Adipocyte (in vitro differentiated cells): Measurements from ENCODE around the gene BTNL8.
"Not testable (repeated sequence)": the region's sequence is repeated elsewhere in the genome, so short reads cannot be mapped to it uniquely, and the experiment has no call there.

Experiments
- DNase-seq: peaks from one replicate; pipeline ENCODE4 v3.0.0-alpha.2; 2015; ENCODE audit warnings: low read depth
- H3K27me3 ChIP-seq: replicated peaks from 2 replicates; pipeline ENCODE4 v1.7.0; 2013; ENCODE audit warnings: mild to moderate bottlenecking, low read length, moderate library complexity; ENCODE audit not compliant: control insufficient read depth, insufficient read depth
- H3K36me3 ChIP-seq: 2 replicates; pipeline ENCODE4 v1.7.0; 2013; ENCODE audit warnings: low read length, mild to moderate bottlenecking, moderate library complexity; ENCODE audit not compliant: control insufficient read depth, insufficient read depth, severe bottlenecking
- H3K4me1 ChIP-seq: 2 replicates; pipeline ENCODE4 v1.7.0; 2013; ENCODE audit warnings: mild to moderate bottlenecking, low read length, moderate library complexity; ENCODE audit not compliant: control insufficient read depth, insufficient read depth
- H3K4me3 ChIP-seq: 2 replicates; pipeline ENCODE4 v1.7.0; 2013; ENCODE audit warnings: mild to moderate bottlenecking, low read length, moderate library complexity
- H3K9ac ChIP-seq: 2 replicates; pipeline ENCODE4 v1.7.0; 2013; ENCODE audit warnings: mild to moderate bottlenecking, low read length, moderate library complexity
- H3K9me3 ChIP-seq: 2 replicates; pipeline ENCODE4 v1.7.0; 2013; ENCODE audit warnings: mild to moderate bottlenecking, low read length, moderate library complexity; ENCODE audit not compliant: control insufficient read depth

BTNL8 gene

GRCh38 chr5:180889381-180889780, 9.6 kb upstream of the BTNL8 start:
- Histone ChIP-seq H3K27me3 (no peaks in the 10 kb centered on the region), H3K4me3 (no peak overlapping the region), H3K36me3 (no peaks in the 10 kb centered on the region), H3K9ac (no peak overlapping the region), H3K4me1 (no peaks in the 10 kb centered on the region), H3K9me3 (peaks cover 6% of the 10 kb centered on the region)
- no peak for DNase-seq

DNA sequence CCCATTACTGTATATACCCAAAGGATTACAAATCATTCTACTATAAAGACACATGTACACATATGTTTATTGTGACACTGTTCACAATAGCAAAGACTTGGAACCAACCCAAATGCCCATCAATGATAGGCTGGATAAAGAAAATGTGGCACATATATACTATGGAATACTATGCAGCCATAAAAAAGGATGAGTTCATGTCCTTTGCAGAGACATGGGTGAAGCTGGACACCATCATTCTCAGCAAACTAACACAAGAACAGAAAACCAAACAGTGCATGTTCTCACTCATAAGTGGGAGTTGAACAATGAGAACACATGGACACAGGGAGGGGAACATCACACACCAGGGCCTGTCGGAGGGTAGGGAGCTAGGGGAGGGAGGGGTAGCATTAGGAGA, 3.6 kb upstream of the BTNL8 start:
- H3K27me3 ChIP-seq = peaks cover 10% of the 10 kb centered on the region
- DNase-seq, H3K36me3 ChIP-seq, H3K9ac ChIP-seq, H3K9me3 ChIP-seq, H3K4me1 ChIP-seq, H3K4me3 ChIP-seq: not testable (repeated sequence)

DNA sequence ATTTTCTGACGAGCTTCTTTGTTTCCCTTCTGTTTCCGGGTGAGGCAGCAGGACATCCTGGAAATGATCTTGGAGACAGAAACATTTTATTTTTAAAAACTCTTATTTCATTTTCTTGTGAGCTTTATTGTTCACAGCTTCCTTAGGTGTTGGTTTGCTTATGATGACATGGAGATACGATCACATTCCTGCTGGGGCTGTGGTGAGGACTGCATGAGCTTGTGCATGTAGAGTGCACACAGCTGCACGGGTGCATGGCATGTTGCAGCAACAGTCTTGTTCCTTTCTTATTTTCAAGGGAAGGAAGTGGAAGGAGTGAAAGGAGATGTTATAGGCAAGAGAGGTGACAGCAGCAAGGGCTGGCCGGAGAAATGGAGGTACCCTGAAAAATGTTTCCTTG, 1.2 kb downstream of the BTNL8 start:
- Histone ChIP-seq H3K9ac (no peak overlapping the region), H3K36me3 (no peaks in the 10 kb centered on the region), H3K4me1 (no peaks in the 10 kb centered on the region), H3K4me3 (no peak overlapping the region), H3K9me3 (no peaks in the 10 kb centered on the region), H3K27me3 (peaks cover 11% of the 10 kb centered on the region)
- no peak for DNase-seq

- no peak for DNase-seq
- no peaks in the 10 kb centered on the region for H3K9me3 ChIP-seq
- H3K4me1 ChIP-seq = no peaks in the 10 kb centered on the region
- H3K27me3 ChIP-seq = peaks cover 11% of the 10 kb centered on the region
- H3K36me3 ChIP-seq = no peaks in the 10 kb centered on the region
- H3K9ac ChIP-seq = no peak overlapping the region
- H3K4me3 ChIP-seq = no peak overlapping the region
Measured at GRCh38 chr5:180901319-180902009, 2.5 kb downstream of the BTNL8 start.

DNA sequence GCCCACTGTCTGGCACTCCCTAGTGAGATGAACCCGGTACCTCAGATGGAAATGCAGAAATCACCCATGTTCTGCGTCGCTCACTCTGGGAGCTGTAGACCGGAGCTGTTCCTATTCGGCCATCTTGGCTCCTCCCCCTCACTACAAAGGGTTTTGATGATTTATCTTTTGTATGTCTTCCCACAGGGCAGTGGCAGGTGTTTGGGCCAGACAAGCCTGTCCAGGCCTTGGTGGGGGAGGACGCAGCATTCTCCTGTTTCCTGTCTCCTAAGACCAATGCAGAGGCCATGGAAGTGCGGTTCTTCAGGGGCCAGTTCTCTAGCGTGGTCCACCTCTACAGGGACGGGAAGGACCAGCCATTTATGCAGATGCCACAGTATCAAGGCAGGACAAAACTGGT, 9.4 kb downstream of the BTNL8 start:
- Histone ChIP-seq H3K4me3 (no peak overlapping the region), H3K36me3 (no peaks in the 10 kb centered on the region), H3K9ac (no peak overlapping the region), H3K9me3 (peaks cover 8% of the 10 kb centered on the region), H3K27me3 (no peaks in the 10 kb centered on the region), H3K4me1 (no peaks in the 10 kb centered on the region)
- DNase-seq = no peak

DNA sequence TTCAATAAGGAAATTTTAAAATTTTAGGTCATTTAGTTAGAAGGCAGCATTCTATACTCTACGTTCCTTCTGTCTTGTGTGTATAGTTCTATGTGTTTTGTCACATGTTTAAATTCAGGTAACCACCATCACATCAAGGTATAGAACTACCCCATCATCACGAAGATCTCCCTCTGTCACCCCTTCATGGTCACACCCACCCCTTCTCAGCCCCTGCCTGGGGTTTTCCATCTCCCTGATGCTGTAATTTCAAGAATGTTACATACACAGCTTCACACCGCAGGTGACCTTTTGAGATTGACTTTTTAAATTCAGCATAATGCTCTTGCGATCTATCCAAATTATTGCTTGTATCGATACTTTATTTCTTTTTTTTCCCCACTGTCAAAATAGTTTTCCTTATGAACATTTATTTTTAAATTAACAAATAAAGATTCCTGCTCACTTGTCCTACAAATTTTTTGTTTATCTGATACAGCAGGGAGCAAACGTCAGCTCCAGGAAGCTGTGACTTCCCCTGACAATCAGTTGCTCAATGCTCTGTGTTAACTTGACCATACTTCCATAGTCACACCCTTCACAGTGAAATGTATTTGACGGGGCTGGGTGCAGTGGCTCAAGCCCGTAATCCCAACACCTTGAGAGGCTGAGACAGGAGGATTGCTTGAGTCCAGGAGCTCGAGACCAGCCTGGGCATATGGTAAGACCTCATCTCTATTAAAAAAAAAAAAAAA, 10.2 kb downstream of the BTNL8 start:
- Histone ChIP-seq H3K4me1 (no peaks in the 10 kb centered on the region), H3K27me3 (no peaks in the 10 kb centered on the region), H3K9ac (no peak overlapping the region), H3K36me3 (no peaks in the 10 kb centered on the region), H3K4me3 (no peak overlapping the region), H3K9me3 (peaks cover 11% of the 10 kb centered on the region)
- no peak for DNase-seq

- H3K4me1 ChIP-seq = no peaks in the 10 kb centered on the region
- no peaks in the 10 kb centered on the region for H3K27me3 ChIP-seq
- no peak for DNase-seq
- no peak overlapping the region for H3K9ac ChIP-seq
- H3K4me3 ChIP-seq = no peak overlapping the region
- H3K36me3 ChIP-seq = no peaks in the 10 kb centered on the region
- peaks cover 11% of the 10 kb centered on the region for H3K9me3 ChIP-seq
Measured at GRCh38 chr5:180909782-180910181, 10.8 kb downstream of the BTNL8 start.

- no peak overlapping the region for H3K9ac ChIP-seq
- H3K27me3 ChIP-seq = no peaks in the 10 kb centered on the region
- no peak for DNase-seq
- no peaks in the 10 kb centered on the region for H3K36me3 ChIP-seq
- H3K4me1 ChIP-seq = no peaks in the 10 kb centered on the region
- peaks cover 11% of the 10 kb centered on the region for H3K9me3 ChIP-seq
- no peak overlapping the region for H3K4me3 ChIP-seq
Measured at GRCh38 chr5:180910182-180910581, 11.2 kb downstream of the BTNL8 start.

GRCh38 chr5:180910735-180911134, 11.8 kb downstream of the BTNL8 start:
- DNase-seq = no peak
- Histone ChIP-seq H3K9me3 (peaks cover 11% of the 10 kb centered on the region), H3K36me3 (no peaks in the 10 kb centered on the region), H3K27me3 (no peaks in the 10 kb centered on the region), H3K4me1 (no peaks in the 10 kb centered on the region), H3K9ac (no peak overlapping the region), H3K4me3 (no peak overlapping the region)

DNA sequence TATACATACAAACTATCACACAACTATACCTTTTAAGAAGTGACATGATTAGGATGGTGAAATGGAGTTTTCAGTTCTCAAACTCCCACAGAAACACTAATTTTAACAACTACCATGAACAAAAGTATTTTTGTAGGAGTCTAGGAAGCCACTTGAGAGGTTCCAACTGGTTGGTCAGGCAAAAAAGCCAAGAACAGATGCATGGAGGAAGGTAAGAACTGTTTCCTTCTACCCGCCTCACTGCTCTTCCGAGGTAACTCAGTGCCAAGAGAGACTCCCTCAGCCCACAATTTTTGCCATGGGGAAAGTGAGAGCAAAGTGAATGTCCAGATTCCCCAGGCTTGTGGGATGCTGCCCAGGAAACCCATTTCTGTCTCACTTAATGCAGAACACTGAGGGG, 15.7 kb downstream of the BTNL8 start:
- Histone ChIP-seq H3K9me3 (peaks cover 11% of the 10 kb centered on the region), H3K27me3 (no peaks in the 10 kb centered on the region), H3K4me3 (no peak overlapping the region), H3K9ac (no peak overlapping the region), H3K36me3 (no peaks in the 10 kb centered on the region), H3K4me1 (peaks cover 8% of the 10 kb centered on the region)
- no peak for DNase-seq

GRCh38 chr5:180915924-180916323, 17.0 kb downstream of the BTNL8 start:
- Histone ChIP-seq H3K27me3 (no peaks in the 10 kb centered on the region), H3K4me1 (peaks cover 8% of the 10 kb centered on the region), H3K9ac (no peak overlapping the region), H3K9me3 (peaks cover 11% of the 10 kb centered on the region), H3K36me3 (no peaks in the 10 kb centered on the region), H3K4me3 (no peak overlapping the region)
- DNase-seq = no peak
